OCI-LY3 (cell line): ENCODE data around the gene PDE4D.

Source experiments
- H2AFZ ChIP-seq: fragments of 200-600, 300-600 bp; shearing (Covaris generic); 2 replicates; pipeline ENCODE4 v1.6.0; 2014; ENCODE audit warnings: antibody characterized with exemption, low read depth, low read length
- H3K27ac ChIP-seq: fragments of 200-600, 300-600 bp; sonication (generic); 2 replicates; pipeline ENCODE4 v1.5.1; 2014; ENCODE audit warnings: mild to moderate bottlenecking, low read length, moderate library complexity, mixed read lengths
- H3K27me3 ChIP-seq: fragments of 200-600, 300-600 bp; sonication (generic); 2 replicates; pipeline ENCODE4 v1.6.1; 2014; ENCODE audit warnings: low read depth, low read length, mixed read lengths
- H3K36me3 ChIP-seq: fragments of 200-600, 300-600 bp; sonication (generic); replicated peaks from 2 replicates; pipeline ENCODE3; 2014; ENCODE audit warnings: low read depth, low read length, mixed read lengths
- H3K4me1 ChIP-seq: fragments of 300-600, 200-600 bp; sonication (generic); 2 replicates; pipeline ENCODE4 v1.6.1; 2014; ENCODE audit warnings: low read length, mixed read lengths
- H3K4me2 ChIP-seq: fragments of 200-600, 300-600 bp; sonication (generic); 2 replicates; pipeline ENCODE4 v1.6.1; 2014; ENCODE audit warnings: low read length, mixed read lengths
- H3K4me3 ChIP-seq: fragments of 300-600, 200-600 bp; sonication (generic); 2 replicates; pipeline ENCODE4 v1.5.1; 2014; ENCODE audit warnings: antibody characterized with exemption, mild to moderate bottlenecking, low read length, moderate library complexity
- H3K79me2 ChIP-seq: fragments of 300-600, 200-600 bp; shearing (Covaris generic); 2 replicates; pipeline ENCODE4 v1.6.1; 2014; ENCODE audit warnings: mild to moderate bottlenecking, low read length, mixed read lengths
- H3K9ac ChIP-seq: fragments of 300-600, 200-600 bp; shearing (Covaris generic); 2 replicates; pipeline ENCODE4 v1.6.0; 2014; ENCODE audit warnings: mild to moderate bottlenecking, low read length, moderate library complexity
- H3K9me3 ChIP-seq: fragments of 200-600, 300-600 bp; shearing (Covaris generic); 2 replicates; pipeline ENCODE4 v1.6.1; 2014; ENCODE audit warnings: low read length, mixed read lengths; ENCODE audit not compliant: insufficient read depth
- H4K20me1 ChIP-seq: fragments of 200-600, 300-600 bp; sonication (generic); 2 replicates; pipeline ENCODE4 v1.6.1; 2016; ENCODE audit warnings: low read length, mixed read lengths; ENCODE audit not compliant: insufficient read depth
- EZH2phosphoT487 ChIP-seq: fragments of 200-600 bp; shearing (Covaris generic); IDR thresholded peaks from 2 replicates; pipeline ENCODE4 v1.6.1; 2018; ENCODE audit warnings: antibody characterized with exemption, mixed run types, low read depth
- TF ChIP-seq, protein P1 (sequence below): fragments of 200-600, 300-600 bp; sonication (generic); IDR thresholded peaks from 2 replicates; pipeline ENCODE4 v1.5.1; 2014; ENCODE audit warnings: antibody characterized with exemption, low read length, low read depth

Gene PDE4D

DNA sequence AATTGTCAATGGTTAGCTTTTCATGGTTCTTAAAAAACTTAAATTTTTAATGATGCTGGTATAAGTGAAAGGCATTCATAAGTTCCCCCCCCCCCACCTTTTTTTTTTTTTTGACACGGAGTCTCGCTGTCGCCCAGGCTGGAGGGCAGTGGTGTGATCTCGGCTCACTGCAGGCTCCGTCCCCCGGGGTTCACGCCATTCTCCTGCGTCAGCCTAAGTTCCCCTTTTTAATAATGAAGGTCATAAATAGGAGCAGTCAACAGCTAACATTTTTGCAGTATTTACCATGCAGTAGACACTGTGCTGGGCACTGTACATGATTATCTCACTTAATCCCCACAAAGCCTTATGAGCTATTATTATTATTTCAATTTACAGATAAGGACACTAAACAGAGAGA, 556.3 kb downstream of the PDE4D start:
- no peak overlapping the region for H3K4me2 ChIP-seq
- no peak overlapping the region for H3K4me3 ChIP-seq

DNA sequence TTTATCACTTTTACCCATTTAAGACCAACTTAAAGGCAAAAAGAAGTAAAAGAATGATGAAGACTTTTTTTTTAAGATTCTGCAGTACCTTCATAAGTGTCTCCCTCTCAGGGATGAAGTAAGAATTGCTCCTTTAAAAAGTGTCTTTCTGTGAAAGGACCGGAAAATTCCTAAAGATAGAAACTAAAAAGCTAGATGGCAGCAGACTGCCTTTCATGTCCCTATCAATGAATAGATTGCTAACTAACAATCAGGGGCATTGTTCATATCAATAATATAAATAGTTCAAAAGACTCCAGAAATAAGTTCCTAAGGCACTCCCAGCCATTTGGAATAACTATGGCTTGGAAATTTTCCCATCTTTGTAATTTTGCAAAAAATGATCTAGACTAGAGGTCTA, 558.0 kb downstream of the PDE4D start:
- Histone ChIP-seq H2AFZ (no peak overlapping the region), H3K27me3 (no peaks in the 10 kb centered on the region), H3K4me3 (no peak overlapping the region), H4K20me1 (no peaks in the 10 kb centered on the region), H3K9ac (no peak overlapping the region), H3K27ac (no peak overlapping the region), H3K4me1 (no peaks in the 10 kb centered on the region), H3K9me3 (no peaks in the 10 kb centered on the region), H3K4me2 (no peak overlapping the region), H3K36me3 (no peaks in the 10 kb centered on the region), H3K79me2 (no peaks in the 10 kb centered on the region)
- TF ChIP-seq EZH2phosphoT487: no peak
- TF ChIP-seq, protein P1, sequence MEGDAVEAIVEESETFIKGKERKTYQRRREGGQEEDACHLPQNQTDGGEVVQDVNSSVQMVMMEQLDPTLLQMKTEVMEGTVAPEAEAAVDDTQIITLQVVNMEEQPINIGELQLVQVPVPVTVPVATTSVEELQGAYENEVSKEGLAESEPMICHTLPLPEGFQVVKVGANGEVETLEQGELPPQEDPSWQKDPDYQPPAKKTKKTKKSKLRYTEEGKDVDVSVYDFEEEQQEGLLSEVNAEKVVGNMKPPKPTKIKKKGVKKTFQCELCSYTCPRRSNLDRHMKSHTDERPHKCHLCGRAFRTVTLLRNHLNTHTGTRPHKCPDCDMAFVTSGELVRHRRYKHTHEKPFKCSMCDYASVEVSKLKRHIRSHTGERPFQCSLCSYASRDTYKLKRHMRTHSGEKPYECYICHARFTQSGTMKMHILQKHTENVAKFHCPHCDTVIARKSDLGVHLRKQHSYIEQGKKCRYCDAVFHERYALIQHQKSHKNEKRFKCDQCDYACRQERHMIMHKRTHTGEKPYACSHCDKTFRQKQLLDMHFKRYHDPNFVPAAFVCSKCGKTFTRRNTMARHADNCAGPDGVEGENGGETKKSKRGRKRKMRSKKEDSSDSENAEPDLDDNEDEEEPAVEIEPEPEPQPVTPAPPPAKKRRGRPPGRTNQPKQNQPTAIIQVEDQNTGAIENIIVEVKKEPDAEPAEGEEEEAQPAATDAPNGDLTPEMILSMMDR: no peak

More for the DNA sequence above, 556.3 kb downstream of the PDE4D start:
- no peaks in the 10 kb centered on the region for H3K27me3 ChIP-seq
- no peak overlapping the region for H3K27ac ChIP-seq
- TF ChIP-seq EZH2phosphoT487: no peak
- TF ChIP-seq, protein P1: no peak
- H3K9me3 ChIP-seq: no peaks in the 10 kb centered on the region
- no peak overlapping the region for H2AFZ ChIP-seq
- H3K36me3 ChIP-seq: no peaks in the 10 kb centered on the region
- H4K20me1 ChIP-seq: no peaks in the 10 kb centered on the region
- H3K9ac ChIP-seq: no peak overlapping the region
- H3K79me2 ChIP-seq: no peaks in the 10 kb centered on the region
- no peaks in the 10 kb centered on the region for H3K4me1 ChIP-seq

DNA sequence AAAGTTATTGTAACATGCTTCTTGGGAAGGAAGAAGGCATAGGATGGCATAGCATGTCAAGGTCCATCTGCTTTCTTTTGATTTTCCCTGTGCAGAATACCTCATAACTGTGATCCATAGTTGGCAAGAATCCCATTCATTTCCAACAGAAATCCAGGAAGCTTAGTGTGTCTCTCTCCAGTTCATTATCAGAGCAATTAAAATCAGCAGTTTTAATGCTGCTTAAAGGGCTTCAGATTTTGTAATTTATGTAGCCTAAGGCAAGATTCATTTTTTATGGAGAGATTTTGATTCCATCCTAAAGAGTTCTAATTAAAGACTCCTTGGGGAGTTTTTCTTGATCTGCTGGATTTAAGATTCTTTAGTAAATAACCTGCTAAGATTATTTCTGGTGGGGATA, 560.1 kb downstream of the PDE4D start:
- Histone ChIP-seq H3K27ac (no peak overlapping the region), H3K27me3 (no peaks in the 10 kb centered on the region), H3K4me2 (no peak overlapping the region), H3K9ac (no peak overlapping the region), H3K36me3 (no peaks in the 10 kb centered on the region), H3K9me3 (no peaks in the 10 kb centered on the region), H3K4me3 (no peak overlapping the region), H3K4me1 (no peaks in the 10 kb centered on the region), H2AFZ (no peak overlapping the region), H4K20me1 (no peaks in the 10 kb centered on the region), H3K79me2 (no peaks in the 10 kb centered on the region)
- TF ChIP-seq EZH2phosphoT487: no peak
- TF ChIP-seq, protein P1: no peak

DNA sequence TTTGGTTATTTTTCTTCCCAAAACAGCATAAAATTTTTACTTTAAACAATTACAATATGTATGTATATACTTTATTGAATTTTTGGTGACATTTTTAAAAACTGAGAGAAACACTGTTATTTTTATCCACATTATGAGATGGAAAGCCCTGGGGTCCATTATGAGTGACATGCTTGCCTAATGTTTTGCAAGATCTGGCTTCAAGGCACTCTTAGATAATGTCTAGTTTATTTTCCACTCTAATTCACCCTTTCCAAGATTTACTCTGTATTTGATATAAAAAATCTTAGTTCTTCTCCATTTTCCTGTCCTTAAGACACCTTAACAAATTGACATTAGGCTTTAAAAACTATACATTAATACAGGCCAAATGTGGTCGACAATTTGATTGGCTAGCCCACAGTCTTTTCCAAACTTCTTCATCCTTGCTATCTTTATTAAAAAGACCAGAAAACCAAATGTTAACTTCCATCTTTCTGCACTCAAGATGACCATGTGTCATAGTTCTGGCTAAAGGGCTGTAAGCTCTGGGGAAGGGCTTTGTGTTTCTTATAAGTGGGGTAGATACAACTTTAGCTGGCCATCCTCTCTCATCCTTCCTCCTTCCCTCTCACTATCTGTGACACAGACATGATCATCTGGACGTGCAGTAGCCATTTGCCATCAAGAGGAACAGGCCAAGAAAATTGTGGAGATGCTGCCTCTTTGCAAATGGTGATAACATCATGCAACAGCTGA, 561.1 kb downstream of the PDE4D start:
- no peak overlapping the region for H3K27ac ChIP-seq
- no peaks in the 10 kb centered on the region for H3K27me3 ChIP-seq
- no peaks in the 10 kb centered on the region for H3K9me3 ChIP-seq
- no peak overlapping the region for H2AFZ ChIP-seq
- no peak overlapping the region for H3K9ac ChIP-seq
- TF ChIP-seq, protein P1: no peak
- TF ChIP-seq EZH2phosphoT487: no peak
- H3K79me2 ChIP-seq: no peaks in the 10 kb centered on the region
- no peaks in the 10 kb centered on the region for H3K36me3 ChIP-seq
- no peaks in the 10 kb centered on the region for H3K4me1 ChIP-seq
- no peaks in the 10 kb centered on the region for H4K20me1 ChIP-seq
- no peak overlapping the region for H3K4me2 ChIP-seq
- H3K4me3 ChIP-seq: no peak overlapping the region
